Prostate gland (tissue), 2 donors: ENCODE measurements around the gene CLIP4. TPM values are rescaled to one million over a fixed set of nuclear protein-coding genes. Genes with fewer than 3 reads are reported as not detected.

ENCODE experiments used
- DNase-seq: peaks from one replicate; pipeline ENCODE4 v3.0.0-alpha.2; 2019; ENCODE audit warnings: low spot score
- H3K27ac ChIP-seq, 2 donors: fragments of 200-600 bp; sonication (generic); 2 replicates each; pipeline ENCODE4 v1.5.1; 2017 to 2019
- H3K27me3 ChIP-seq: fragments of 200-600 bp; sonication (generic); replicated peaks from 2 replicates; pipeline ENCODE4 v1.5.1; 2019; ENCODE audit not compliant: insufficient read depth
- H3K36me3 ChIP-seq, 2 donors: fragments of 200-600 bp; sonication (generic); 1 replicate in 1 of 2; 2 replicates in 1 of 2; pipeline versions ENCODE4 v1.5.1 to v1.8.1; 2017 to 2019
- H3K4me1 ChIP-seq: fragments of 200-600 bp; sonication (generic); replicated peaks from 2 replicates; pipeline ENCODE4 v1.5.1; 2019
- H3K4me3 ChIP-seq, 2 donors: fragments of 200-600 bp; sonication (generic); 2 replicates each; pipeline ENCODE4 v1.5.1; 2017 to 2019
- H3K9me3 ChIP-seq: fragments of 200-600 bp; sonication (generic); 2 replicates; pipeline ENCODE4 v1.5.1; 2017
- POLR2A ChIP-seq: fragments of 450-650 bp; IDR thresholded peaks from one replicate; pipeline ENCODE4 v1.6.1; 2016; ENCODE audit warnings: antibody characterized with exemption, mild to moderate bottlenecking
- POLR2AphosphoS5 ChIP-seq: sonication (generic); formaldehyde crosslinking; IDR thresholded peaks from one replicate; pipeline ENCODE4 v1.6.1; 2017; ENCODE audit warnings: antibody characterized with exemption
- WGBS: methylation state at CpG from one replicate; pipeline ENCODE4 v1.1.5; 2018; 5-methylcytosine and 5-hydroxymethylcytosine counted together
- intact Hi-C: fragments of 100-400 bp; cut with DNase I; formaldehyde crosslinking; loops from one replicate; pipeline ENCODE4 v1.14.2; 2022
- total RNA-seq, 2 donors: library from RNA; depleted of rRNA; stranded (reverse); fragments of >200 nt; gene quantifications; one replicate each; pipeline ENCODE4 v1.1.0, GENCODE V29; 2016
- TF ChIP-seq, protein P1 (sequence below), 4 experiments: fragments of 200-600 bp in 2 of 4; fragments of 450-650 bp in 2 of 4; sonication (generic) in 2 of 4; IDR thresholded peaks; 1 replicate in 3 of 4; 2 replicates in 1 of 4; pipeline ENCODE4 v1.5.1; 2016 to 2019; ENCODE audit warnings: antibody characterized with exemption in 4 of 4, mild to moderate bottlenecking in 2 of 4, moderate library complexity in 2 of 4

The CLIP4 gene
- total RNA-seq, 2 donors from 2014 or later = 26.1 to 30.3 TPM

DNA sequence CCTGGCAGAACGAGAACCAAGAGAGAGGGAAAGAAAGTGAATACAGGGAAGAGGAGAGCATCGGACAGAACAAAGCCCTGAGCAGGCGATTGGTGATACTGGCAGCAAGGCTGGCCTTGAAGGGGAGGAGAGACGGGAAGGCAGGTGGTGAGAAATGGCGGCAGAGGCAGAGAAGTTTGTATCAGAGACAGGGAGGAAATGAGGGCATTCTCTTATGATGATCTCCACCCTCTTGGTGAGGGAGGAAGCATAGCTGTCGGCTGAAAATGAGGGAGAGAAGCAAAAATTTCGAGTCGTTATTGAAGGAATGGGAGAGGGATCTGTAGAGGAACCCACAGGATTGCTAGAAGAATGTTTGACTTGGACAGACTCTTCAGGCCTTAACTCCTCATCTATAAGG, 80.6 kb downstream of the CLIP4 start:
- Histone ChIP-seq H3K9me3 (no peaks in the 10 kb centered on the region), H3K27ac (no peak overlapping the region), H3K27me3 (no peaks in the 10 kb centered on the region), H3K4me3 (no peak overlapping the region), H3K4me1 (no peaks in the 10 kb centered on the region), H3K36me3 (no peaks in the 10 kb centered on the region)
- no peak for DNase-seq
- TF ChIP-seq POLR2AphosphoS5 (no peak), POLR2A (no peak)
- TF ChIP-seq, protein P1, sequence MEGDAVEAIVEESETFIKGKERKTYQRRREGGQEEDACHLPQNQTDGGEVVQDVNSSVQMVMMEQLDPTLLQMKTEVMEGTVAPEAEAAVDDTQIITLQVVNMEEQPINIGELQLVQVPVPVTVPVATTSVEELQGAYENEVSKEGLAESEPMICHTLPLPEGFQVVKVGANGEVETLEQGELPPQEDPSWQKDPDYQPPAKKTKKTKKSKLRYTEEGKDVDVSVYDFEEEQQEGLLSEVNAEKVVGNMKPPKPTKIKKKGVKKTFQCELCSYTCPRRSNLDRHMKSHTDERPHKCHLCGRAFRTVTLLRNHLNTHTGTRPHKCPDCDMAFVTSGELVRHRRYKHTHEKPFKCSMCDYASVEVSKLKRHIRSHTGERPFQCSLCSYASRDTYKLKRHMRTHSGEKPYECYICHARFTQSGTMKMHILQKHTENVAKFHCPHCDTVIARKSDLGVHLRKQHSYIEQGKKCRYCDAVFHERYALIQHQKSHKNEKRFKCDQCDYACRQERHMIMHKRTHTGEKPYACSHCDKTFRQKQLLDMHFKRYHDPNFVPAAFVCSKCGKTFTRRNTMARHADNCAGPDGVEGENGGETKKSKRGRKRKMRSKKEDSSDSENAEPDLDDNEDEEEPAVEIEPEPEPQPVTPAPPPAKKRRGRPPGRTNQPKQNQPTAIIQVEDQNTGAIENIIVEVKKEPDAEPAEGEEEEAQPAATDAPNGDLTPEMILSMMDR (IDR thresholded peaks at IDR 0.05) = no peak
- intact Hi-C loops = loop anchor here (1.0 kb wide), 1 partner anchor 237 kb away; no protein-coding TSS in a partner anchor
- 82% methylated on average over 8 of the region's 8 CpGs for WGBS

- Histone ChIP-seq H3K9me3 (no peaks in the 10 kb centered on the region), H3K27me3 (no peaks in the 10 kb centered on the region), H3K4me3 (no peak overlapping the region), H3K27ac (no peak overlapping the region), H3K4me1 (no peaks in the 10 kb centered on the region), H3K36me3 (no peaks in the 10 kb centered on the region)
- peak; percentile 63 for DNase-seq
- 32% methylated on average over 14 of the region's 14 CpGs for WGBS
- intact Hi-C loops = loop anchor here (1.0 kb wide), 1 partner anchor 239 kb away; no protein-coding TSS in a partner anchor
- TF ChIP-seq, protein P1 (IDR thresholded peaks at IDR 0.05) = peak; percentile 65 to 84 (median 80)
- TF ChIP-seq POLR2AphosphoS5 = peak; percentile 48
- no peak for TF ChIP-seq POLR2A
Observed at GRCh38 chr2:29196792-29197788, 81.9 kb downstream of the CLIP4 start.

DNA sequence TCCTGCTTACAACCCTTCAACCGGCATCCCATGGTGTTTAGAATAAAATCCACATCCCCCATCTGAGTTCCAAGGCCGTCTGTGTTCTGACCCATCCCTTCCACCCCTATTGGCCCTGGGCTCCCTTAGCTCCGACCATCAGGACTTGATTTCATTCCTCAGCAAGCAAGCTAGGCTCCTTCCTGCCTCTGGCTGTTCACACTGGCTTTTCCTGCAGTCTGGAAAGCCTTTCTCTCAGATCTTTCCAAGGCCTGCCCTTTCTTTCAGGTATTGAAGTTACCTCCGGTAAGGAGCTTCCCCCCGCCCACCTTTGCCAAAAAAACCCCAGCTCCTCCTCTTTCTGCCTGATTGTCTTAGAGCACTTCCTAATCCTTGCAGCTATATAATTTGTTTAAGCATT, 86.8 kb downstream of the CLIP4 start:
- DNase-seq = no peak
- H3K27ac ChIP-seq = no peak overlapping the region
- H3K27me3 ChIP-seq = no peaks in the 10 kb centered on the region
- WGBS = 28% methylated on average over 5 of the region's 5 CpGs
- H3K4me1 ChIP-seq = no peaks in the 10 kb centered on the region
- H3K36me3 ChIP-seq = no peaks in the 10 kb centered on the region
- H3K9me3 ChIP-seq = no peaks in the 10 kb centered on the region
- H3K4me3 ChIP-seq = no peak overlapping the region
- TF ChIP-seq, protein P1 (IDR thresholded peaks at IDR 0.05) = no peak
- TF ChIP-seq POLR2A (no peak), POLR2AphosphoS5 (no peak)
- intact Hi-C loops = no loop called here

DNA sequence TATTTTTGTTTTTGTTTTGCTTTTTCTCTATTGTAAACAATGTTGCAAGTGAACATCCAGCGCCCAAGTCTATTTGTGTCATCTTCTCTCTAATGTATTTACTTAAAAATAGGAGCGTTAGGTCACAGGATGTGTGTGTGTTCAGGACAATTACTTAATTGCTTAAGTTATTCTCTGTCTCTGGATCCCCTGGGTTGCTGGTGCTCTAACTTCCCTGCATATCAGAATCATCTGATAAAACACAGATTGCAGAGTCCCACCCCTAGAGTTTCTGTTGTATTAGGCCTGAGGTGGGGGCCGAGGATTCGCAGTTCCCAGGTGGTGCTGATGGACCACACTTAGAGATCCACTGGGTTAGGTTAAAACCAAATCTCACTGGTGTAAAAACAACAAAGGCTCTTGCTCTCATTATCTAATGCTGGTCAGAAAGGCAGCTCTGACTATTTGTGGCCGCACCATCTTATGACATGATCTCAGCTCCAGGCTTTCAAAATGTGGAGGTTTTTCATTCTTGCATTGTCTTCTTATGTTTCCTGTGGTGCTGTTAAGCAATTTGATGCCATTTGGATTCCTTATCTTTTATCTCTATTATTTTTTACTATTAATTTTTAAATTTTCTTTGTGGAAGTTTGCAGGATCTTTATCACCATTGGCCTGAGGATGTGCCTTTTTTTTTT, 87.7 kb downstream of the CLIP4 start:
- H3K4me3 ChIP-seq = no peak overlapping the region
- intact Hi-C loops = no loop called here
- H3K36me3 ChIP-seq = no peaks in the 10 kb centered on the region
- no peak overlapping the region for H3K27ac ChIP-seq
- WGBS = 84% methylated on average over 5 of the region's 5 CpGs
- H3K27me3 ChIP-seq = no peaks in the 10 kb centered on the region
- H3K4me1 ChIP-seq = no peaks in the 10 kb centered on the region
- H3K9me3 ChIP-seq = no peaks in the 10 kb centered on the region
- TF ChIP-seq POLR2AphosphoS5 = no peak
- TF ChIP-seq POLR2A = no peak
- TF ChIP-seq, protein P1 (IDR thresholded peaks at IDR 0.05) = no peak
- DNase-seq = no peak
